Fibroblast of lung (primary cell): Measurements from ENCODE around the gene PRICKLE1. TPM values are rescaled to one million over a fixed set of nuclear protein-coding genes. Genes with fewer than 3 reads are reported as not detected.

Experiments
- DNase-seq, 2 donors: peaks; one replicate each; pipeline versions ENCODE4 v3.0.0 to v3.0.0-alpha.2; 2010; ENCODE audit warnings: low read depth in 2 of 2
- H2AFZ ChIP-seq: 2 replicates; pipeline ENCODE4 v1.5.1; 2012; ENCODE audit warnings: low read length, control low read depth, inconsistent platforms
- H3K27ac ChIP-seq: 2 replicates; pipeline ENCODE4 v1.5.1; 2011; ENCODE audit warnings: low read length, control low read depth; ENCODE audit not compliant: insufficient read depth
- H3K27me3 ChIP-seq: 2 replicates; pipeline ENCODE4 v1.5.1; 2011; ENCODE audit warnings: mild to moderate bottlenecking, low read length; ENCODE audit not compliant: control insufficient read depth, insufficient read depth
- H3K36me3 ChIP-seq: 2 replicates; pipeline ENCODE4 v1.5.1; 2011; ENCODE audit warnings: low read length; ENCODE audit not compliant: control insufficient read depth, insufficient read depth
- H3K4me1 ChIP-seq: 2 replicates; pipeline ENCODE4 v1.5.1; 2011; ENCODE audit warnings: low read length; ENCODE audit not compliant: control insufficient read depth, insufficient read depth; ENCODE audit errors: extremely low read depth
- H3K4me2 ChIP-seq: 2 replicates; pipeline ENCODE4 v1.5.1; 2011; ENCODE audit warnings: low read length, control low read depth; ENCODE audit not compliant: insufficient read depth; ENCODE audit errors: extremely low read depth
- H3K4me3 ChIP-seq, 4 experiments: fragments of 200-600 bp in 1 of 4; sonication (generic) in 1 of 4; replicated peaks in 1 of 4; 2 replicates each; pipeline ENCODE4 v1.5.1; 2011 to 2016; ENCODE audit warnings: low read length in 4 of 4, low read depth in 3 of 4, mild to moderate bottlenecking in 3 of 4, control low read depth in 2 of 4, inconsistent platforms in 1 of 4, mixed read lengths in 1 of 4; ENCODE audit not compliant: insufficient read depth in 1 of 4; ENCODE audit errors: control extremely low read depth in 1 of 4
- H3K79me2 ChIP-seq: 2 replicates; pipeline ENCODE4 v1.5.1; 2012; ENCODE audit warnings: mild to moderate bottlenecking, low read length, inconsistent platforms; ENCODE audit not compliant: control insufficient read depth, insufficient read depth
- H3K9ac ChIP-seq: 2 replicates; pipeline ENCODE4 v1.5.1; 2011; ENCODE audit warnings: mild to moderate bottlenecking, low read length, control low read depth; ENCODE audit not compliant: insufficient read depth
- H3K9me3 ChIP-seq: 2 replicates; pipeline ENCODE4 v1.5.1; 2012; ENCODE audit warnings: low read depth, low read length; ENCODE audit not compliant: control insufficient read depth, insufficient read depth
- H4K20me1 ChIP-seq: 2 replicates; pipeline ENCODE4 v1.5.1; 2011; ENCODE audit warnings: low read length; ENCODE audit not compliant: control insufficient read depth, insufficient read depth; ENCODE audit errors: extremely low read depth
- EZH2 ChIP-seq: IDR thresholded peaks from 2 replicates; pipeline ENCODE4 v1.5.1; 2012; ENCODE audit warnings: low read length, control low read depth, mild to moderate bottlenecking; ENCODE audit errors: missing control alignments
- polyA plus RNA-seq, 2 donors: library from polyadenylated mRNA; depleted of rRNA in 1 of 2; stranded (reverse) in 1 of 2; unstranded in 1 of 2; fragments of >200 nt; gene quantifications; 2 replicates each; pipeline ENCODE4 v1.2.1, GENCODE V29; 2011 to 2012; ENCODE audit warnings: missing spikeins in 1 of 2
- total RNA-seq: library from RNA; depleted of rRNA; stranded (reverse); fragments of >200 nt; gene quantifications from 2 replicates; pipeline ENCODE4 v1.2.1, GENCODE V29; 2014
- TF ChIP-seq, protein P1 (sequence below), 2 donors: IDR thresholded peaks in 1 of 2; conservative IDR thresholded peaks in 1 of 2; 1 replicate in 1 of 2; 2 replicates in 1 of 2; pipeline ENCODE4 v1.5.1; 2011 to 2012; ENCODE audit warnings: low read length in 2 of 2, control low read depth in 1 of 2, inconsistent platforms in 1 of 2, low read depth in 1 of 2, mild to moderate bottlenecking in 1 of 2

Gene PRICKLE1
- total and polyA plus RNA-seq, 2 donors (not counting 1 experiment from before 2014, with no cell fraction given), result 3.4 to 9.6 TPM

DNA sequence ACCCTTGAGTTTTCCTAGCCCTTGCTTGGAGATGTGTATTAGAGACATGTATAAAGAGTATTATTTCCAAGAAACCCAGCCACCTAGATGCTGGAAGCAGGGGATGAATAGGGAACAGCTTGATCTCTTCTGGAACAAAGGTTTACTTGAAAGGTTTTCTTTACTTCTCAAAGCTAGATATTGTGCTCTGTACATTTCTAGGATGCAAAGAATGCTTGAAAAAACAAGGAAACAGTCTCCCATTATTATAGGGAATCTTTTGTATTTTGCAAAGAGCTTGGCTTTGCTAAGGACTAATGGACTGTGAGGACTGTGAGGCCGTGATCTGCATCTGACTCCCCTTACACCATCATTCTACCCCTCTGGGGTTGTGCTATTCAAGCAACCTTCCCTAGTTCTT, 77.9 kb downstream of the PRICKLE1 start:
- Histone ChIP-seq H3K27ac (no peak overlapping the region), H3K79me2 (no peaks in the 10 kb centered on the region), H3K4me3 (no peak overlapping the region), H3K4me2 (no peak overlapping the region), H3K9ac (no peak overlapping the region), H2AFZ (no peak overlapping the region), H3K36me3 (no peaks in the 10 kb centered on the region), H3K27me3 (no peaks in the 10 kb centered on the region), H4K20me1 (no peaks in the 10 kb centered on the region), H3K9me3 (no peaks in the 10 kb centered on the region), H3K4me1 (no peaks in the 10 kb centered on the region)
- DNase-seq, result no peak
- no peak for TF ChIP-seq EZH2
- TF ChIP-seq, protein P1, sequence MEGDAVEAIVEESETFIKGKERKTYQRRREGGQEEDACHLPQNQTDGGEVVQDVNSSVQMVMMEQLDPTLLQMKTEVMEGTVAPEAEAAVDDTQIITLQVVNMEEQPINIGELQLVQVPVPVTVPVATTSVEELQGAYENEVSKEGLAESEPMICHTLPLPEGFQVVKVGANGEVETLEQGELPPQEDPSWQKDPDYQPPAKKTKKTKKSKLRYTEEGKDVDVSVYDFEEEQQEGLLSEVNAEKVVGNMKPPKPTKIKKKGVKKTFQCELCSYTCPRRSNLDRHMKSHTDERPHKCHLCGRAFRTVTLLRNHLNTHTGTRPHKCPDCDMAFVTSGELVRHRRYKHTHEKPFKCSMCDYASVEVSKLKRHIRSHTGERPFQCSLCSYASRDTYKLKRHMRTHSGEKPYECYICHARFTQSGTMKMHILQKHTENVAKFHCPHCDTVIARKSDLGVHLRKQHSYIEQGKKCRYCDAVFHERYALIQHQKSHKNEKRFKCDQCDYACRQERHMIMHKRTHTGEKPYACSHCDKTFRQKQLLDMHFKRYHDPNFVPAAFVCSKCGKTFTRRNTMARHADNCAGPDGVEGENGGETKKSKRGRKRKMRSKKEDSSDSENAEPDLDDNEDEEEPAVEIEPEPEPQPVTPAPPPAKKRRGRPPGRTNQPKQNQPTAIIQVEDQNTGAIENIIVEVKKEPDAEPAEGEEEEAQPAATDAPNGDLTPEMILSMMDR (conservative IDR thresholded peaks at IDR 0.05 in 1 of 2, IDR thresholded peaks at IDR 0.05 in 1 of 2; ENCODE audit: low read depth in 1 of 2, low read length in 2 of 2), result no peak

DNA sequence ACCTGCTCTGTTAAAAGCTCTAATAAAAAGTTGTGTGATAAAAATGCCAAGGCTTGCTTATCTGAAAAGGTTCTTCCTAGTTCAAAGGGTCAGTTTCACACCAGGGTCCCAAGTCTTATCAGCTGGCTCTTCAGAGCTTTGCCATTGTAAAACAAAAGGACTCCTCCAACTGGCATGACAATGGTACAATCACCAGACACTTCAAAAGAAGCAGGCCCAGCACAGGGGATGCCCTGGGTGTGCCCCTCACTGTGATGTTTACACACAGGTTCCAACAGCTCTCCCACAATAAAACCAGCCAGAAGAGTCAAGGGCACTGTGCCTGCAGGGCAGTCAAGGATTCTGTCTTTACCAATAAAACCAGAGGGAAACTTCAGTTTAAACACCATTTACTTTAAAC, 78.7 kb downstream of the PRICKLE1 start:
- Histone ChIP-seq H3K79me2 (no peaks in the 10 kb centered on the region), H3K9me3 (no peaks in the 10 kb centered on the region), H3K4me3 (no peak overlapping the region), H3K4me2 (no peak overlapping the region), H3K4me1 (no peaks in the 10 kb centered on the region), H3K27ac (no peak overlapping the region), H3K36me3 (no peaks in the 10 kb centered on the region), H4K20me1 (no peaks in the 10 kb centered on the region), H2AFZ (no peak overlapping the region), H3K9ac (no peak overlapping the region), H3K27me3 (no peaks in the 10 kb centered on the region)
- no peak for DNase-seq
- TF ChIP-seq, protein P1 (conservative IDR thresholded peaks at IDR 0.05 in 1 of 2, IDR thresholded peaks at IDR 0.05 in 1 of 2; ENCODE audit: low read depth in 1 of 2, low read length in 2 of 2), result no peak
- TF ChIP-seq EZH2, result no peak

DNA sequence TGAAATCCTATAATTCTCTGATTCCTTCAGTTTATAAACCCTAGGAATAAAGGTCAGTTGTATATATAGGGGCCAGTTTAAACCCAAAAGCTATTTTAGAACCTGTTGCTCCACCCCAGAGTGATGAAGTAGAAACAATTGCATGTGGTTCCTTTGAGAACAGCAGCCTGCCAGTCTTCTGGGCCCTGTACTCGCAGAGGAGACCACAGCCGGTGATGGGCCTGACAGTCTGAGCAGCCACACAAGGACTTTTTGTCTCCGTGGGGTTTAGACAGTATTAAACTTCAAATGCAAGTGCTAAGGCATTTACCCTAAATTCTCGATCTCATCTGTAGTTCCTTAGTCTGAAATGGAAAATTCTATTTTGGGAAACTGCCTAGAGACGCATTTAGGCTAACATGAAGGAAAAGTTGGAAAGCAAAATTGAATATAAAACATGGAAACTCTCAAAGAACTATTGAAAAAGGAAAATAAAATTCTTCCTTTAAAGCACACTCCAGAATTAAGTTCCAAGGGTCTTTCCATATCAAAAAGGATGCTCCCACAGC, 80.6 kb downstream of the PRICKLE1 start:
- Histone ChIP-seq H3K79me2 (no peaks in the 10 kb centered on the region), H3K4me3 (no peak overlapping the region), H3K27me3 (no peaks in the 10 kb centered on the region), H2AFZ (no peak overlapping the region), H3K9ac (no peak overlapping the region), H3K27ac (no peak overlapping the region), H3K9me3 (no peaks in the 10 kb centered on the region), H3K4me1 (no peaks in the 10 kb centered on the region), H4K20me1 (no peaks in the 10 kb centered on the region), H3K36me3 (no peaks in the 10 kb centered on the region), H3K4me2 (no peak overlapping the region)
- no peak for DNase-seq
- TF ChIP-seq, protein P1 (conservative IDR thresholded peaks at IDR 0.05 in 1 of 2, IDR thresholded peaks at IDR 0.05 in 1 of 2; ENCODE audit: low read depth in 1 of 2, low read length in 2 of 2), result no peak
- TF ChIP-seq EZH2, result no peak
